CD4-positive, alpha-beta T cell treated with Interleukin-12 subunit alpha and Interleukin-12 subunit beta, for 1 hour (primary cell): ENCODE measurements around the gene AGAP1.

Source experiments
- DNase-seq: peaks from one replicate; pipeline ENCODE4 v3.0.0-alpha.2; 2020

The AGAP1 gene

GRCh38 chr2:236160366-236161081 lies 666.7 kb downstream of the AGAP1 start:
- no peak for DNase-seq

- no peak for DNase-seq
These were observed 667.2 kb downstream of the AGAP1 start for GRCh38 chr2:236161082-236161462.

GRCh38 chr2:236161531-236161930 lies 667.7 kb downstream of the AGAP1 start:
- DNase-seq = no peak

GRCh38 chr2:236162031-236162845 lies 668.4 kb downstream of the AGAP1 start:
- no peak for DNase-seq

- no peak for DNase-seq
These were observed 669.1 kb downstream of the AGAP1 start for GRCh38 chr2:236162882-236163470.

- no peak for DNase-seq
These were observed 669.8 kb downstream of the AGAP1 start for GRCh38 chr2:236163471-236164200.

- DNase-seq = no peak
These were observed 670.5 kb downstream of the AGAP1 start for GRCh38 chr2:236164201-236164924.

- no peak for DNase-seq
These were observed 671.3 kb downstream of the AGAP1 start for GRCh38 chr2:236164925-236165841.

- no peak for DNase-seq
These were observed 672.3 kb downstream of the AGAP1 start for GRCh38 chr2:236165842-236166795.

- DNase-seq = no peak
These were observed 673.0 kb downstream of the AGAP1 start for GRCh38 chr2:236166796-236167296.

GRCh38 chr2:236167297-236168109 lies 673.7 kb downstream of the AGAP1 start:
- no peak for DNase-seq

GRCh38 chr2:236168110-236169080 lies 674.6 kb downstream of the AGAP1 start, which contains the start of gene GBX2:
TSS of gene GBX2 (minus strand) at chr2:236168386. CDS start at chr2:236167971, 415 bp downstream.
- DNase-seq = no peak

GRCh38 chr2:236169151-236169721 lies 675.4 kb downstream of the AGAP1 start:
- no peak for DNase-seq

- no peak for DNase-seq
These were observed 676.1 kb downstream of the AGAP1 start for GRCh38 chr2:236169741-236170589.

GRCh38 chr2:236170590-236171165 lies 676.8 kb downstream of the AGAP1 start:
- DNase-seq = no peak

GRCh38 chr2:236171181-236171679 lies 677.4 kb downstream of the AGAP1 start:
- DNase-seq = no peak
